GM21367 (cell line): ENCODE measurements around the gene MGA.
A peak's percentile ranks its signal among the peaks of the same experiment; 100 is the strongest.

Source experiments
- ATAC-seq: cut with Tn5 transposase; IDR thresholded peaks from one replicate; pipeline ENCODE4 v1.9.1; 2021; ENCODE audit not compliant: unreplicated experiment

MGA gene

GRCh38 chr15:41660235-41661077, at the start of gene MGA:
Gene MGA, plus strand, starts transcription at chr15:41660405.
- peak; percentile 69 for ATAC-seq

GRCh38 chr15:41620536-41621199, 39.5 kb upstream of the MGA start:
- ATAC-seq: no peak

- no peak for ATAC-seq
Observed at GRCh38 chr15:41621200-41622193, 38.7 kb upstream of the MGA start.

- ATAC-seq: no peak
Observed at GRCh38 chr15:41622901-41623300, 37.3 kb upstream of the MGA start.

GRCh38 chr15:41627203-41627602, 33.0 kb upstream of the MGA start:
- ATAC-seq: no peak

- no peak for ATAC-seq
Observed at GRCh38 chr15:41629463-41629862, 30.7 kb upstream of the MGA start.

GRCh38 chr15:41629883-41630282, 30.3 kb upstream of the MGA start:
- ATAC-seq: no peak

GRCh38 chr15:41630616-41631217, 29.5 kb upstream of the MGA start:
- ATAC-seq: no peak

- ATAC-seq: no peak
Observed at GRCh38 chr15:41631880-41632470, 28.2 kb upstream of the MGA start.

- ATAC-seq: no peak
Observed at GRCh38 chr15:41633609-41634008, 26.6 kb upstream of the MGA start.

- no peak for ATAC-seq
Observed at GRCh38 chr15:41634072-41634626, 26.1 kb upstream of the MGA start.

GRCh38 chr15:41637086-41637485, 23.1 kb upstream of the MGA start:
- ATAC-seq: no peak

GRCh38 chr15:41640985-41641384, 19.2 kb upstream of the MGA start:
- ATAC-seq: no peak

GRCh38 chr15:41647262-41647661, 12.9 kb upstream of the MGA start:
- ATAC-seq: no peak

GRCh38 chr15:41648097-41648496, 12.1 kb upstream of the MGA start:
- ATAC-seq: no peak

- ATAC-seq: no peak
Observed at GRCh38 chr15:41648770-41649169, 11.4 kb upstream of the MGA start.

GRCh38 chr15:41650806-41651205, 9.4 kb upstream of the MGA start:
- no peak for ATAC-seq

GRCh38 chr15:41651373-41651772, 8.8 kb upstream of the MGA start:
- ATAC-seq: no peak

GRCh38 chr15:41653760-41654159, 6.4 kb upstream of the MGA start:
- no peak for ATAC-seq

- ATAC-seq: no peak
Observed at GRCh38 chr15:41655716-41656115, 4.5 kb upstream of the MGA start.
